Nephron progenitor cell (in vitro differentiated cells): ENCODE measurements around the gene USF1.
"Not testable (repeated sequence)": the region's sequence is repeated elsewhere in the genome, so short reads cannot be mapped to it uniquely, and the experiment has no call there.

Experiments
- DNase-seq: peaks from one replicate; pipeline ENCODE4 v3.0.0; 2021
- H3K27ac Mint-ChIP-seq: 2 replicates; pipeline ENCODE4 v1.8.0; 2021; ENCODE audit warnings: mild to moderate bottlenecking, moderate library complexity, mixed read lengths
- H3K27me3 Mint-ChIP-seq: 2 replicates; pipeline ENCODE4 v1.8.0; 2021; ENCODE audit warnings: mild to moderate bottlenecking, low read depth, mixed read lengths; ENCODE audit not compliant: poor library complexity
- H3K36me3 Mint-ChIP-seq: 2 replicates; pipeline ENCODE4 v1.8.0; 2021; ENCODE audit warnings: low read depth, mixed read lengths
- H3K4me1 Mint-ChIP-seq: 2 replicates; pipeline ENCODE4 v1.8.0; 2021; ENCODE audit warnings: mixed read lengths
- H3K4me3 Mint-ChIP-seq: 2 replicates; pipeline ENCODE4 v1.8.0; 2021; ENCODE audit warnings: mild to moderate bottlenecking, moderate library complexity, mixed read lengths
- H3K9me3 Mint-ChIP-seq: 2 replicates; pipeline ENCODE4 v1.8.0; 2021; ENCODE audit warnings: mild to moderate bottlenecking, moderate library complexity, mixed read lengths
- TF ChIP-seq, protein P1 (sequence below): fragments of 200-600 bp; sonication (generic); IDR thresholded peaks from 2 replicates; pipeline ENCODE4 v1.5.0; 2021; ENCODE audit warnings: antibody characterized with exemption

Gene USF1

DNA sequence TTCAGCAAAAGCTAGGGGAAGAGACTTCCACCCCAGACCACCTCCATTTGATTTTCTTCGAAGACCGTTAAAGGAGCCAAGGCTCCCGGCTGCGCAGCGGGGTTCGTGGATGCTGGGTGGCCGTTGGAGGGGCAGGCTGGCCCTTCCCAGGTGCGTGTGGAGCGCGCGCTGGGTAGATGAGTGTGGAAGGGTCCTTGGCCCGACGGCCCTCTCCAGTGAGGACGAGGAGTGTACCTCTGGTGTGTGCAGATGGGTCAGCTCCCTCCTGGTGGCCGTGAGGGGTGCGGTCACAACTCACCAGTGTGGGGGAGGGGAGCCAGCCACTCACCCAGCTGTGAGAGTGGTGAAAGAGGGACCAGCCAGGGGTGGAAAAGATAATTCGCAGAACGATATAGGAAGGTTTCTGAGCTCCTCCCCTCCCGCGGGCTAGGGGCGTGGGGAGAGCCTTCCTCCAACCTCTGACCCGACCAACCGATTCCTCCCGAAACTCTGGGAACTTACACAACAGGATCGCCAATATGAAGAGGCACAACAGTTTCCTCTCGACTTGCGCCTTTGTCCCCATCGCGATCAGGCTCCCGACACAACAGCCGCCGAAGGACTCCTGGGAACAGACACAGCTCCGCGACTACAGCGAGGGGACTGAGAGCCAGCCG is 25.1 kb downstream of the USF1 start, which contains the start of gene F11R:
Gene F11R, minus strand, starts transcription at position 644 of the 656 bp plus-strand sequence. Its CDS starts 79 bp downstream, at position 565.
- Mint-ChIP-seq H3K4me1 (peaks cover 20% of the 10 kb centered on the region), H3K27ac (no peak within 1 kb of the TSS), H3K27me3 (peaks cover 49% of the 10 kb centered on the region), H3K36me3 (no peaks in the 10 kb centered on the region), H3K9me3 (no peaks in the 10 kb centered on the region), H3K4me3 (peak within 1 kb of the TSS; percentile 83)
- TF ChIP-seq, protein P1, sequence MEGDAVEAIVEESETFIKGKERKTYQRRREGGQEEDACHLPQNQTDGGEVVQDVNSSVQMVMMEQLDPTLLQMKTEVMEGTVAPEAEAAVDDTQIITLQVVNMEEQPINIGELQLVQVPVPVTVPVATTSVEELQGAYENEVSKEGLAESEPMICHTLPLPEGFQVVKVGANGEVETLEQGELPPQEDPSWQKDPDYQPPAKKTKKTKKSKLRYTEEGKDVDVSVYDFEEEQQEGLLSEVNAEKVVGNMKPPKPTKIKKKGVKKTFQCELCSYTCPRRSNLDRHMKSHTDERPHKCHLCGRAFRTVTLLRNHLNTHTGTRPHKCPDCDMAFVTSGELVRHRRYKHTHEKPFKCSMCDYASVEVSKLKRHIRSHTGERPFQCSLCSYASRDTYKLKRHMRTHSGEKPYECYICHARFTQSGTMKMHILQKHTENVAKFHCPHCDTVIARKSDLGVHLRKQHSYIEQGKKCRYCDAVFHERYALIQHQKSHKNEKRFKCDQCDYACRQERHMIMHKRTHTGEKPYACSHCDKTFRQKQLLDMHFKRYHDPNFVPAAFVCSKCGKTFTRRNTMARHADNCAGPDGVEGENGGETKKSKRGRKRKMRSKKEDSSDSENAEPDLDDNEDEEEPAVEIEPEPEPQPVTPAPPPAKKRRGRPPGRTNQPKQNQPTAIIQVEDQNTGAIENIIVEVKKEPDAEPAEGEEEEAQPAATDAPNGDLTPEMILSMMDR, result no peak
- DNase-seq, result peak; percentile 63

DNA sequence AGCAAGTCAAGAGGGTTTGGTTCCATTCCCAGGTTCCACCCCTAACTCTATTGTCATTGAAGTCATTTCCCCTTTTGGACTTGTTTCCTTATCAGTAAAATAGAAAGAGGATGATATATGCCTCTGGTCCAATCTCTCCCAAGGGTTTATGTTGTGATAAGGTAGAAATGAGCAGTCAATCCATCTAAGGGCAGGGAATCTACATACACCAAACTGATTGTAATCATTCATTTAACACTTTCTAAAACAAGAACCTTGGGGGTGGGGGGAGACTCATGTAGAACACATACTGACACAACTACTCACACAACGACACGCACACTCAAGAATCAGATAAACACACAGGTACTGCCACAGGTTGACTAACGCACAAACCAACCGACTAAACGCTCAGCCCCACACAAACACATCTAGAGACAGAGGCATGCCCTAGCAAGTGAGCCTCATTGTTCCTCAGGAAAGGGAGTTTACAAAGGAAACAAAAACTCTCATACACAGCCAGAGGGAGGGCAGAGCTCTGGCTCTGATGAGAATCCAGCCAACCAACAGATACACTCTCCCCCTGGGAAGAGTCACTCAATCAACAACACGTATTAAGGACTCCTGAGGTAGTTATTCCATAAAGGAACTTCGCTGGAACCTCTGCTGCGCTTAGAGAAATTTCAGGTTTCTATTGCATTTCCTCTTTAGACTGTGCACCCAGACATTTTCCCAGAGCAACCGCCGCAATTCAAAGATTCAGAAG is 25.9 kb downstream of the USF1 start:
- no peak overlapping the region for H3K27ac Mint-ChIP-seq
- H3K4me3 Mint-ChIP-seq, result peak overlapping the region; percentile 83
- no peaks in the 10 kb centered on the region for H3K9me3 Mint-ChIP-seq
- no peaks in the 10 kb centered on the region for H3K36me3 Mint-ChIP-seq
- DNase-seq, result no peak
- TF ChIP-seq, protein P1, result no peak
- H3K27me3 Mint-ChIP-seq, result peaks cover 49% of the 10 kb centered on the region
- peaks cover 20% of the 10 kb centered on the region for H3K4me1 Mint-ChIP-seq

DNA sequence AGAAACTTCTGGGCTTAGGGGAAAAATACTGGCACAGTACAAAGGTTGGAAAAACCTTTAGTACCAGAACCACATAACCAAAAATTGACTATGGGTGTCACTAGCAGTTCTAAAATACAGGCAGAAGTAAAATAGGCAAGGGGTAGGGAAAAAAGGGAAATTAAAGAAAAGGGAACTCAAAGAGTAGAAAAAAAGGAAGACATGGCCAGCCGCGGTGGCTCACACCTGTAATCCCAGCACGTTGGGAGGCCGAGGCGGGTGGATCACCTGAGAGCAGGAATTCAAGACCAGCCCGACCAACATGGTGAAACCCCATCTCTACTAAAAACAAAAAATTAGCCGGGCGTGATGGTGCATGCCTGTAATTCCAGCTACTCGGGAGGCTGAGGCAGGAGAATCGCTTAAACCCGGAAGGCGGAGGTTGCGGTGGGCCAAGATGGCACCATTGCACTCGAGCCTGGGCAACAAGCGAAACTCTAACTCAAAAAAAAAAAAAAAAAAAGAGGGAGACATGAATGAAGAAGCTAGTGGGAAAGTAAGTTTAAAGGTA is 26.6 kb downstream of the USF1 start:
- not testable (repeated sequence) for H3K27ac Mint-ChIP-seq, H3K9me3 Mint-ChIP-seq, H3K36me3 Mint-ChIP-seq, DNase-seq
- H3K4me1 Mint-ChIP-seq, result peaks cover 21% of the 10 kb centered on the region
- peak overlapping the region; percentile 83 for H3K4me3 Mint-ChIP-seq
- H3K27me3 Mint-ChIP-seq, result peaks cover 49% of the 10 kb centered on the region

DNA sequence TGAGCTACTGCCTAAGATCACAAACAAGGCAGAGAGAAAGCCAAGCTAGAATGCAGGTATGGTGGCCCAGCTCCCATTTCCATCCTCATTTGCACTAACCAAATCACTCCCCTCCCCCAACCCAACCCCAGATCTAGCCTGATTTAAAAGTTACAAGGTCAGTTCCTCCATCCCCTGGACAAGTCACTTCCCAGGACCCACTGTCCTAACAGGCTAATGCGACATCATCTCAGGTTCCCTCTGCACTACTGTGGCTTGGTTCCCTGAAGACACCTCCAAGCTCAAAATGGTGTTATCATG is 27.2 kb downstream of the USF1 start:
- no peaks in the 10 kb centered on the region for H3K9me3 Mint-ChIP-seq
- no peak overlapping the region for H3K27ac Mint-ChIP-seq
- no peak for DNase-seq
- peaks cover 27% of the 10 kb centered on the region for H3K4me1 Mint-ChIP-seq
- peaks cover 49% of the 10 kb centered on the region for H3K27me3 Mint-ChIP-seq
- TF ChIP-seq, protein P1, result no peak
- H3K4me3 Mint-ChIP-seq, result no peak overlapping the region
- no peaks in the 10 kb centered on the region for H3K36me3 Mint-ChIP-seq

DNA sequence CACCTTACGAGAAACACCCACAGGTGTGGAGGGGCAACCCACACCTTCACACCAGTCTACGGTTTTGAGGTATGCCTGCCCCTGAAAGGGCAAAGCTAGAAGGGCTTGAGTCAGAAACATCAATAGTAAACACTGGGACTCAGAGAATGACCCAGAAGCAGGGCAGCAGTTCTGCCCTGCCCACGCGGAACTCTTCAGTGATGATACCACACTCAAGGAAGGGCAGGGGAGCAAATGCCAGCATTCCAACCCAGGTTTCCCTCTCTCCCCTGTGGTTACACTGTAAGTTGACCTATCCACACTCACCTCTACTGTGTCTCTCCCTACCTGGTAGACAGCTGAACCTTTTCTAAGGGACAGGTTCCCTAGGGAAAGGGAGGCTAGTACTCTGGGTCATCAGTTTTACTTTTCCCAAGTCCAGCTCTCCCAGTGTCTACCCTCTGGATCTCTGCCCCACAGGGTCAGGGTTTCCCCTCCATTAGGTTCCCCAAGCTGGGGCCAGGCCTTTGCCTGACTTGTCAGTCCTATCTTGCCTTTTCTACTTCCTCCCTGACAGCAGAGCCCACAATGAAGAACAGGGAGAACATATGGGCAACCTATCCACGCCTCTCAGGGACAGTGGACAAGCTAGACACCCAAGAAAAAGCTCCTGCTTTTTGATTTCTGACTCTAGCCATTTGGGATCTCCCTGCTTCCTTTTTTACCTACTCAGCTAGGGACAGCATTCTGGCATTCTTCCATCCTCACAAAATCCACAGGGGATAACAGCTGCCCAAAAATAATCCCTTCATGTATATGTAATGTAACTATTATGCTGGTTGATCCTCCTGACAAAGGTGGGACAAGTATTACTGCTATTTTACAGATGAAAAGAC is 27.8 kb downstream of the USF1 start:
- Mint-ChIP-seq H3K4me1 (peaks cover 33% of the 10 kb centered on the region), H3K36me3 (no peaks in the 10 kb centered on the region), H3K27me3 (peaks cover 53% of the 10 kb centered on the region), H3K9me3 (no peaks in the 10 kb centered on the region), H3K4me3 (no peak overlapping the region), H3K27ac (no peak overlapping the region)
- TF ChIP-seq, protein P1, result no peak
- no peak for DNase-seq

DNA sequence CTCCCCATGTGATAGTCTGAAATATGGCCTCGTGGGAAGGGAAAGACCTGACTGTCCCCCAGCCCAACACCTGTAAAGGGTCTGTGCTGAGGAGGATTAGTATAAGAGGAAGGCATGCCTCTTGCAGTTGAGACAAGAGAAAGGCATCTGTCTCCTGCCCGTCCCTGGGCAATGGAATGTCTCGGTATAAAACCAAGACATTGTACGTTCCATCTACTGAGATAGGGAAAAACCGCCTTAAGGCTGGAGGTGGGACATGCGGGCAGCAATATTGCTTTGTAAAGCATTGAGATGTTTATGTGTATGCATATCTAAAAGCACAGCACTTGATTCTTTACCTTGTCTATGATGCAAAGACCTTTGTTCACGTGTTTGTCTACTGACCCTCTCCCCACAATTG is 28.6 kb downstream of the USF1 start:
- peaks cover 48% of the 10 kb centered on the region for H3K27me3 Mint-ChIP-seq
- H3K4me3 Mint-ChIP-seq, H3K36me3 Mint-ChIP-seq, H3K27ac Mint-ChIP-seq, H3K9me3 Mint-ChIP-seq, DNase-seq: not testable (repeated sequence)
- peaks cover 33% of the 10 kb centered on the region for H3K4me1 Mint-ChIP-seq

DNA sequence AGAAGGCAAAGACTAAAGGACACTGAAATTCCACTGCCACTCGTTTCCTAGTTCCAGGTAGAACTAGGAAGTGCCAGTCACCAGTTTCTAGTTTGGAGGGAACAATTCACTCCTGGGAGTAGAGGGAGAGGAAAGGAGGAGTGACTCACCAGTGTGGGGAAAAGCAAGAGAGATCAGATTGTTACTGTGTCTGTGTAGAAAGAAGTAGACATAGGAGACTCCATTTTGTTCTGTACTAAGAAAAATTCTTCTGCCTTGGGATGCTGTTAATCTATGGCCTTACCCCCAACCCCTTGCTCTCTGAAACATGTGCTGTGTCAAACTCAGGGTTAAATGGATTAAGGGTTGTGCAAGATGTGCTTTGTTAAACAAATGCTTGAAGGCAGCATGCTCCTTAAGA is 29.1 kb downstream of the USF1 start:
- Mint-ChIP-seq H3K27me3 (peaks cover 47% of the 10 kb centered on the region), H3K4me1 (peaks cover 33% of the 10 kb centered on the region)
- not testable (repeated sequence) for H3K36me3 Mint-ChIP-seq, H3K27ac Mint-ChIP-seq, H3K4me3 Mint-ChIP-seq, H3K9me3 Mint-ChIP-seq, DNase-seq
